T-cell (primary cell): ENCODE data around the gene DNAH8. TPM values are rescaled to one million over a fixed set of nuclear protein-coding genes. Genes with fewer than 3 reads are reported as not detected.

Experiments used
- ATAC-seq, 4 experiments: fragments of 200-7000 bp in 3 of 4; fragments of 150-1000 bp in 1 of 4; cut with Tn5 transposase; replicated peaks in 1 of 4; 1 replicate in 3 of 4; 2 replicates in 1 of 4; pipeline ENCODE4 v1.10.0; 2021; ENCODE audit warnings: moderate library complexity in 3 of 4, mild to moderate bottlenecking in 2 of 4, moderate number of reproducible peaks in 1 of 4
- CTCF ChIA-PET, 2 donors: fragments of 300-600 bp; sonication (Branson Sonifier 250); formaldehyde crosslinking; loops; one replicate each; lab custom pipeline; 2022; ENCODE audit warnings: antibody characterized with exemption in 2 of 2; lab: Charles Lee
- POLR2A ChIA-PET, 2 donors: fragments of 300-600 bp; sonication (Branson Sonifier 250); formaldehyde crosslinking; loops; one replicate each; lab custom pipeline; 2022; ENCODE audit warnings: antibody characterized with exemption in 2 of 2; lab: Charles Lee
- DNase-seq, 35 experiments: peaks; one replicate each; pipeline versions ENCODE4 v3.0.0 to v3.0.0-alpha.2; 2013 to 2023
- H3K27ac ChIP-seq: one replicate; pipeline ENCODE4 v1.5.1; 2013; ENCODE audit warnings: low read length
- H3K27me3 ChIP-seq, 2 experiments: replicated peaks in 1 of 2; 1 replicate in 1 of 2; 2 replicates in 1 of 2; pipeline versions ENCODE4 v1.6.1 to v1.7.0; 2013; ENCODE audit warnings: low read length in 1 of 2, mixed read lengths in 1 of 2; ENCODE audit not compliant: control insufficient read depth in 2 of 2, insufficient read depth in 2 of 2; ENCODE audit errors: extremely low read depth in 1 of 2
- H3K36me3 ChIP-seq, 2 donors: 1 replicate in 1 of 2; 2 replicates in 1 of 2; pipeline versions ENCODE4 v1.6.1 to v1.7.0; 2013; ENCODE audit warnings: low read length in 1 of 2; ENCODE audit not compliant: control insufficient read depth in 2 of 2, insufficient read depth in 1 of 2; ENCODE audit errors: extremely low read depth in 1 of 2
- H3K4me1 ChIP-seq, 2 experiments: 1 replicate in 1 of 2; 2 replicates in 1 of 2; pipeline versions ENCODE4 v1.6.1 to v1.7.0; 2013; ENCODE audit warnings: low read length in 2 of 2, mixed read lengths in 1 of 2; ENCODE audit not compliant: insufficient read depth in 2 of 2, control insufficient read depth in 1 of 2; ENCODE audit errors: extremely low read depth in 1 of 2
- H3K4me3 ChIP-seq, 2 donors: 1 replicate in 1 of 2; 2 replicates in 1 of 2; pipeline versions ENCODE4 v1.5.1 to v1.7.0; 2013; ENCODE audit warnings: mild to moderate bottlenecking in 2 of 2, low read length in 1 of 2, moderate library complexity in 1 of 2; ENCODE audit not compliant: control insufficient read depth in 1 of 2; ENCODE audit errors: extremely low read depth in 1 of 2
- H3K9me3 ChIP-seq: 2 replicates; pipeline ENCODE4 v1.7.0; 2013
- H3K27ac Mint-ChIP-seq, 2 donors: one replicate each; pipeline ENCODE4 v1.8.0; 2020 to 2021; ENCODE audit warnings: mild to moderate bottlenecking in 2 of 2, mixed read lengths in 2 of 2
- H3K27me3 Mint-ChIP-seq, 2 donors: one replicate each; pipeline ENCODE4 v1.8.0; 2021 to 2022; ENCODE audit warnings: mixed read lengths in 2 of 2
- H3K36me3 Mint-ChIP-seq: one replicate; pipeline ENCODE4 v1.8.0; 2021; ENCODE audit warnings: mixed read lengths
- H3K4me1 Mint-ChIP-seq, 3 donors: one replicate each; pipeline ENCODE4 v1.8.0; 2020 to 2022; ENCODE audit warnings: mixed read lengths in 3 of 3, mild to moderate bottlenecking in 1 of 3
- H3K4me3 Mint-ChIP-seq, 3 donors: one replicate each; pipeline ENCODE4 v1.8.0; 2020 to 2022; ENCODE audit warnings: mild to moderate bottlenecking in 3 of 3, mixed read lengths in 3 of 3, moderate library complexity in 3 of 3
- H3K9me3 Mint-ChIP-seq, 3 donors: one replicate each; pipeline ENCODE4 v1.8.0; 2020 to 2022; ENCODE audit warnings: mixed read lengths in 3 of 3
- WGBS: methylation state at CpG from one replicate; pipeline ENCODE4 v1.1.5; 2013; ENCODE audit warnings: missing lambda C conversion rate; ENCODE audit not compliant: insufficient coverage; 5-methylcytosine and 5-hydroxymethylcytosine counted together
- total RNA-seq, 35 experiments: library from RNA in 6 of 35; stranded (reverse) in 6 of 35; fragments of 120-200 nt in 1 of 35; gene quantifications; one replicate each; pipeline versions ENCODE4 v1.2.1 to v1.2.4 and lab custom pipeline; 2013 to 2026

Gene DNAH8
- total RNA-seq, 5 donors from 2014 or later (not counting 1 experiment from before 2014, with no cell fraction given) = 0.03 to 0.12 (median 0.08) TPM; not detected in 1

DNA sequence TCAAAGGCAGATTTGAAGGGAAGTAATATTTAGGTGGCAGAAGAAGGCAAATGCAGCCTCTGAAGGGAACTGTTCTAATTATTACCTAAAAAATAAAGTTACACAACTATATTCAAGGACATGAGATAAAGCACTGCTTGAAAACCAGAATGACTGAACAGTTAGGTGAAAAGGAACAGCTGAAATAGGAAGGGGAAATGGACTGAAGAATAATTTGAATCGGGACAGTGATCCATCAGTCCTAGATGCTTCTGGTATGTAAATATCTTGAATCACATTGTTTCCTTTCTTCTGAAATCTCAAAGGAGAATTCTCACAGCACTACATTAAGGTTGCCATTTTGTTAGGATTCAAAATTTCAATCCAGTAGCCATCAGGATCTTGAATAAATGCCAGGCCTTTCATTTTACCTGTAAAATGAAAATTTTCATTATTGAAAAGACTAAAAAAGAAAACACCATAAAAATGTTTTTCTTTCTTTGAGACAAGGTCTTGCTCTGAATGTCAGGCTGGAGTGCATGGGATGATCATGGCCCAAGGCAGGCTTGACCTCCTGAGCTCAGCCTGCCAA is 38.1 kb upstream of the DNAH8 start:
- Histone ChIP-seq H3K36me3 (peaks cover 3 to 42% of the 10 kb centered on the region in 2 donors), H3K27ac (no peak overlapping the region), H3K9me3 (no peaks in the 10 kb centered on the region), H3K27me3 (no peaks in the 10 kb centered on the region), H3K4me3 (no peak overlapping the region), H3K4me1 (peaks cover 0 to 2% of the 10 kb centered on the region in 2 experiments)
- peak overlapping the region in 1 of 2 donors; percentile 27 for H3K27ac Mint-ChIP-seq
- H3K4me3 Mint-ChIP-seq = no peak overlapping the region
- ATAC-seq (no peak), DNase-seq (no peak)
- CTCF ChIA-PET = no interaction called here
- POLR2A ChIA-PET = no interaction called here
- H3K36me3 Mint-ChIP-seq = peaks cover 46% of the 10 kb centered on the region
- whole genome bisulfite sequencing = no CpG with 5 or more reads among the region's 1 CpG
- no peaks in the 10 kb centered on the region for H3K27me3 Mint-ChIP-seq
- no peaks in the 10 kb centered on the region for H3K9me3 Mint-ChIP-seq
- peaks cover 15 to 35% (median 16%) of the 10 kb centered on the region in 3 donors for H3K4me1 Mint-ChIP-seq

DNA sequence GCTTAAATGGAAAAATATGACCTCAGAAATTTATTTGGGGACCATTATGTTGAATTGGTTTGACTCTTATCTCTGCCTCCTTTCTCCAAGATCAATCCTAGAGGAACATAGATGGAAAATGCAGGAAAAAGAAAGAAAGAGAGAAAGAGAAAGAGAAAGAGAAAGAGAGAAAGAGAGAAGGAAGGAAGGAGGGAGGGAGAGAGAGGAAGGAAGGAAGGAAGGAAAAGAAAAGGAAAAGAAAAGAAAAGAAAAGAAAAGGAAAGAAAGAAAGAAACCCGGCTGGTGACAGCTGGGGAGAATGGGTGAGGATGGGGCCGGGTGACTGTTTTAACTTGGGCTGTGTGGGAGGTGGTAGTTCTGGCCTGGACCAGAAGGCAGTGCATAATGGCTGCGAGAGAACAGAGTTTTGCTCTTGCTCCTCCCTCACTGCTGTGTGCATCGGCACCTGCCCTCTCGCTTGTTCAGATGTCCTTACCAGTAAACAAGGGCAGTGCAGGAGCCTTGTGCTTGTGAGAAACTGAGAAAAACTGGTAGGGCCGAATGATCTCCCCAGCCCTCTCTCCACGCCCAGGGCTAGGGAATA is 36.8 kb upstream of the DNAH8 start:
- Histone ChIP-seq H3K9me3 (no peaks in the 10 kb centered on the region), H3K4me3 (no peak overlapping the region), H3K27ac (no peak overlapping the region), H3K36me3 (peaks cover 3 to 51% of the 10 kb centered on the region in 2 donors), H3K4me1 (peaks cover 0 to 2% of the 10 kb centered on the region in 2 experiments), H3K27me3 (no peaks in the 10 kb centered on the region)
- no peak for ATAC-seq
- H3K9me3 Mint-ChIP-seq = no peaks in the 10 kb centered on the region
- H3K36me3 Mint-ChIP-seq = peaks cover 46% of the 10 kb centered on the region
- H3K4me3 Mint-ChIP-seq = no peak overlapping the region
- no peaks in the 10 kb centered on the region for H3K27me3 Mint-ChIP-seq
- no peak for DNase-seq
- 79% methylated on average over 2 of the region's 7 CpGs for WGBS
- H3K27ac Mint-ChIP-seq = peak overlapping the region; percentile 19 to 29
- peaks cover 14 to 30% (median 15%) of the 10 kb centered on the region in 3 donors for H3K4me1 Mint-ChIP-seq
- ChIA-PET CTCF (interaction anchor here in 1 of 2 donors (0.8 kb wide), 1 partner anchor 1037 kb away, joined by 3 read pairs; no protein-coding TSS in a partner anchor), POLR2A (no interaction called here)

DNA sequence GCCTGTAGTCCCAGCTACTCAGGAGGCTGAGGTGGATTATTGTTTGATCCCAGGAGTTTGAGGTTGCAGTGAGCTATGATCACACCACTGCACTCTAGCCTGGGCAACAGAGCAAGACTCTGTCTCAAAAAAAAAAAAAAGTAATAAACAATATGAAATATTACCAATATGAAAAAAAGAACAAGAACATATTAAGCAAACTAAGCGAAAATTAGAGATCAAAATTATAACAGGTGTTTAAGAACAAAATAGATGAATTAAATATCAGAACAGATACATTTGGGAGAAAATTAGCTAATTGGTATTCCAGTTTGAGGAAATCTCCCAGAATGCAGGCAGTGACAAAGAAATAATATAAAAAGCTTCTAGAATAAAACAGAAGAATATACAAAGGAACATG is 35.4 kb upstream of the DNAH8 start:
- Histone ChIP-seq H3K4me1 (no peaks in the 10 kb centered on the region), H3K27ac (no peak overlapping the region), H3K4me3 (no peak overlapping the region), H3K27me3 (no peaks in the 10 kb centered on the region), H3K36me3 (peaks cover 2 to 51% of the 10 kb centered on the region in 2 donors), H3K9me3 (no peaks in the 10 kb centered on the region)
- Mint-ChIP-seq H3K27ac (no peak overlapping the region), H3K27me3 (no peaks in the 10 kb centered on the region), H3K36me3 (peaks cover 44% of the 10 kb centered on the region), H3K4me1 (peaks cover 2 to 17% (median 4%) of the 10 kb centered on the region in 3 donors), H3K9me3 (no peaks in the 10 kb centered on the region), H3K4me3 (no peak overlapping the region)
- POLR2A ChIA-PET = no interaction called here
- CTCF ChIA-PET = no interaction called here
- ATAC-seq (no peak), DNase-seq (no peak)
- WGBS = no CpG with 5 or more reads among the region's 1 CpG

DNA sequence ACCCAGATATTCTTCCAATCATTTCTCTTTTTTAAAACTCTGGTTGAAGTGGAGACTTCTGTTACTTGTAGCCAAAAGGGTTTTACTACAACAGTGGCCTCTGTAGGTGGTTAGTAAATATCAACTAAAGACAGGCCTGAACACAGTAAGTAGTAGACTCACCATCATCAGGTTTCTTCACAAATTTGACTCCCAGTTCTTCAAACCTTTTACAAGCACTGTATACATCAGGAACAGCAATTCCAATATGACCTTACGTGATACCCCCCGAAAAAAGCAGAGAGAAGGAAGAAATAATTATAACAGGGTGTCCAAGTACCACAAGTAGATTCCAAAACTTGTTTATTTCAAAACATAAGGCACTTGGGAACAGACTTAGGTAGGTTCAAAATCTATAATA is 33.3 kb upstream of the DNAH8 start:
- H3K27ac Mint-ChIP-seq = no peak overlapping the region
- no peaks in the 10 kb centered on the region for H3K9me3 ChIP-seq
- H3K27me3 Mint-ChIP-seq = no peaks in the 10 kb centered on the region
- no peak overlapping the region for H3K4me3 Mint-ChIP-seq
- no peaks in the 10 kb centered on the region for H3K4me1 ChIP-seq
- H3K27me3 ChIP-seq = no peaks in the 10 kb centered on the region
- POLR2A ChIA-PET = no interaction called here
- CTCF ChIA-PET = no interaction called here
- H3K36me3 ChIP-seq = peaks cover 0 to 50% of the 10 kb centered on the region in 2 donors
- no peak for ATAC-seq
- H3K4me3 ChIP-seq = no peak overlapping the region
- no peak for DNase-seq
- peaks cover 29% of the 10 kb centered on the region for H3K36me3 Mint-ChIP-seq
- no peak overlapping the region for H3K27ac ChIP-seq
- peaks cover 3 to 19% (median 6%) of the 10 kb centered on the region in 3 donors for H3K4me1 Mint-ChIP-seq
- no peaks in the 10 kb centered on the region for H3K9me3 Mint-ChIP-seq
- no CpG with 5 or more reads among the region's 2 CpGs for WGBS

DNA sequence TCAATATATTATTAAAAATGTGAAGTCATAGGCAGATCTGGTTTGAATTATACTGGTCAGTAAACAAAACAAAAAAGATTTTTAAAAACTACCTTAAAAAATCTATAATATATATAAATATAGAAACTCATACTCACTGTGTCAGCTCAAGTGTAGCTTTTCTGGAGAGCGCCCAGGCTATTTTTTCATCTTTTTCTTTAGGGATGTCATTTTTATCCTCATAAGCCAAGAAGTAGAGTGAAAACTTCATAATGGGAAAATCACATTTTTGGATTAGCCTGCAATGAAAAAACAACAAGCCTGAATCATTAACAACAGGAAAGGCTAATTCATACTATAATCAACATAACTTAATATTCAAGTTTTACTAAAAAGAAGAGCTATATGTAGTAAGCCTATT is 30.9 kb upstream of the DNAH8 start:
- Histone ChIP-seq H3K4me1 (no peaks in the 10 kb centered on the region), H3K9me3 (no peaks in the 10 kb centered on the region), H3K36me3 (peaks cover 0 to 30% of the 10 kb centered on the region in 2 donors), H3K4me3 (no peak overlapping the region), H3K27ac (no peak overlapping the region), H3K27me3 (no peaks in the 10 kb centered on the region)
- H3K27ac Mint-ChIP-seq = no peak overlapping the region
- H3K9me3 Mint-ChIP-seq = no peaks in the 10 kb centered on the region
- H3K4me3 Mint-ChIP-seq = no peak overlapping the region
- DNase-seq = no peak
- POLR2A ChIA-PET = no interaction called here
- peaks cover 20% of the 10 kb centered on the region for H3K36me3 Mint-ChIP-seq
- H3K27me3 Mint-ChIP-seq = no peaks in the 10 kb centered on the region
- WGBS = no CpG with 5 or more reads among the region's 1 CpG
- ATAC-seq = no peak
- CTCF ChIA-PET = no interaction called here
- peaks cover 17 to 24% (median 17%) of the 10 kb centered on the region in 3 donors for H3K4me1 Mint-ChIP-seq

DNA sequence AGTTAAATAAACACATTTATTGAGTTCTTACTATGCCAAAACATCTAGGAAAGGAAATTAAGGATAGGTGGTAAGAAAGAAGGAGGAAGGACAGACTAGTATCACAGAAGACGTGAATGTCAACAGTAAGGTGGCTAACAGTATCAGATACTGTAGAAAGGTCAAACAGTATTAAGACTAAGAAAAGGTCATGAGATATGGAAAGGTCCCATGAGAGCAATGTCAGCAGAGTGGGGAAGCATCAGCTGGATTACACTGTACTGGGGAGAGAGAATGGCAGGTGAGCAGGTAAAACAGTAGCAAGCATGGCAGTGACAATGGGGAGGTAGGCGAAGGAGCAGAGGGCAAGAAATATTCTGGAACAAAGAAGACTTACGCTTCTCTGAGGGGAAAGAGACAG is 30.2 kb upstream of the DNAH8 start:
- Histone ChIP-seq H3K27ac (no peak overlapping the region), H3K4me3 (no peak overlapping the region), H3K27me3 (no peaks in the 10 kb centered on the region), H3K4me1 (no peaks in the 10 kb centered on the region), H3K36me3 (peaks cover 0 to 28% of the 10 kb centered on the region in 2 donors), H3K9me3 (no peaks in the 10 kb centered on the region)
- Mint-ChIP-seq H3K27ac (no peak overlapping the region), H3K27me3 (no peaks in the 10 kb centered on the region), H3K36me3 (peaks cover 20% of the 10 kb centered on the region), H3K9me3 (no peaks in the 10 kb centered on the region), H3K4me1 (peaks cover 21 to 26% (median 21%) of the 10 kb centered on the region in 3 donors), H3K4me3 (no peak overlapping the region)
- 95% methylated on average over 3 of the region's 3 CpGs for WGBS
- ATAC-seq (no peak), DNase-seq (no peak)
- CTCF ChIA-PET = no interaction called here
- POLR2A ChIA-PET = no interaction called here
